ENCODE data around the gene GRPEL1.
A peak's percentile ranks its signal among the peaks of the same experiment; 100 is the strongest.
"Not testable (repeated sequence)": the region's sequence is repeated elsewhere in the genome, so short reads cannot be mapped to it uniquely, and the experiment has no call there.

Gene GRPEL1

DNA sequence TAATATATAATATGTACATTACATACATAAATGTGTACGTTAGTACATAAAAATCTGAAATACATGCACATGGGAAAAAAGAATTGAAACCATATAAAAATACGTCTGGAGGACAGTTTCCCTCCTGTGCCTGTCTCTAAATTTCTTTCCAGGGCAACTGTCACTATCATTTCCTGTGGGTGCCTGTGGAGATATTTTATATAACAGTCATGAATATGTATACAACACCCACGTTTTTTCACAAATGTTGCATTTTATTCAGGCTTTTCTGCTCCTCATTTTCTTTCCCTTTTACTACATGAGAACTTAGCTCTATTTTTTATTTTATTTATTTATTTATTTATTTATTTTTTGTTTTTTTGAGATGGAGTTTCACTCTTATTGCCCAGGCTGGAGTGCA is 24.2 kb upstream of the GRPEL1 start:
- TF ChIP-seq, protein P1, sequence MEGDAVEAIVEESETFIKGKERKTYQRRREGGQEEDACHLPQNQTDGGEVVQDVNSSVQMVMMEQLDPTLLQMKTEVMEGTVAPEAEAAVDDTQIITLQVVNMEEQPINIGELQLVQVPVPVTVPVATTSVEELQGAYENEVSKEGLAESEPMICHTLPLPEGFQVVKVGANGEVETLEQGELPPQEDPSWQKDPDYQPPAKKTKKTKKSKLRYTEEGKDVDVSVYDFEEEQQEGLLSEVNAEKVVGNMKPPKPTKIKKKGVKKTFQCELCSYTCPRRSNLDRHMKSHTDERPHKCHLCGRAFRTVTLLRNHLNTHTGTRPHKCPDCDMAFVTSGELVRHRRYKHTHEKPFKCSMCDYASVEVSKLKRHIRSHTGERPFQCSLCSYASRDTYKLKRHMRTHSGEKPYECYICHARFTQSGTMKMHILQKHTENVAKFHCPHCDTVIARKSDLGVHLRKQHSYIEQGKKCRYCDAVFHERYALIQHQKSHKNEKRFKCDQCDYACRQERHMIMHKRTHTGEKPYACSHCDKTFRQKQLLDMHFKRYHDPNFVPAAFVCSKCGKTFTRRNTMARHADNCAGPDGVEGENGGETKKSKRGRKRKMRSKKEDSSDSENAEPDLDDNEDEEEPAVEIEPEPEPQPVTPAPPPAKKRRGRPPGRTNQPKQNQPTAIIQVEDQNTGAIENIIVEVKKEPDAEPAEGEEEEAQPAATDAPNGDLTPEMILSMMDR (IDR thresholded peaks at IDR 0.05; ENCODE audit: control insufficient read depth, extremely low read depth, insufficient read depth): no peak
- no peak for DNase-seq (ENCODE audit: low read depth)
- no peak overlapping the region for H3K4me3 ChIP-seq (ENCODE audit: low read depth, low read length)

DNA sequence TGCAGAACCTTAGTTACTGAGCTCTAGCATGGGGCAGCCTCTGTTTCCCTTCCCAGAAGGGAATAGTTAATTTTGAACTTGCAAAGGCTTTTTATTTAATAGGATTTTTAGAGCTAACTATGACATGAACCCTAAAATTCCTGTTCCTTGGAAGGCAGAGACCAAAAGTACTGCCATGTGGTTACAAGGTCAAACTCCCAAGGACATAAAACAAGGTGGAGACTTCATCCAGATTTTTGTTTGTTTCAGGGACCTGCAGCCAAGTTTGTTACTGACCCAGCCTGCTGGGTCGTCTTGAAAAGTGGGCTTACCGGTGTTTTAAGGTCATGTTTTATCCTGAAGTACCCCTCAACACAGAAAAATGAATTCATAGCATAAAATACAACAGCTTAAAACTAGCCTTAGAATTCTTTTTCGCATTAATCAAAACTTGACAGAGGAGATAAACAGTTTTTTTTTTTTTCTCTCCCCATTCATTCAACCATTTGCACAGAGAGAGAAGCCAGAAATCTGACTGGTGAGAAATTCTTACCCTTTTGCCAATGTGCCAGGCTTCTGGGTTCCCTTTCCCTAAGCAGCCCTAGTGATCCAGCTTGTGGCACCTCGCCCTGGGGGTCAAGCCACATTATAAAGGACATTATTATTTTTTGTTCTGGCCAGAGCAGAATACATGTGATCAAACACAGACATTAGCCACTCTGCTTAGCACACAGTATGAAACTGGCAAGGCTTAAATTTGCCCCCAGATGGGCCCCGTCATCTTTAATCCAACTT is 21.5 kb upstream of the GRPEL1 start:
- TF ChIP-seq, protein P1 (IDR thresholded peaks at IDR 0.05; ENCODE audit: control insufficient read depth, extremely low read depth, insufficient read depth): no peak
- no peak for DNase-seq (ENCODE audit: low read depth)
- H3K4me3 ChIP-seq (ENCODE audit: low read depth, low read length): no peak overlapping the region

DNA sequence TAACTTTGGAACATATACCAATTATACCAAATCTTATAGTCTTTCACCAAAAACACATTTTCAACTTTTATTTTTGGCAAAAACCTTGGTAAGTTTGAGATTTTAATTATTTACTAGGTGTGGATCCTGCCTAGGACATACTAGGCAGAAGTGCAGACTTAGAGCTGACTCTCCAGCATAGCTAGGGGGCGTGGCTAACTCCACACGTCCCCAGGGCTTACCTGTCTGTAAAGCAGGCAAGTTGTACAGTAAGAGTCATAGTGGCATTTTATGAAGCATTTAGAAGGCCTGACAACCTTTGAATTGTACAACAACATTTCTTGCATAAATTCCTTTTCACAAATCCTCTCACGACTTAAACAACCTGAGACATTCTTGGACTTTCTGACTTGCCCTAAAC is 19.2 kb upstream of the GRPEL1 start:
- H3K4me3 ChIP-seq (ENCODE audit: low read depth, low read length): no peak overlapping the region
- DNase-seq (ENCODE audit: low read depth): no peak
- TF ChIP-seq, protein P1 (IDR thresholded peaks at IDR 0.05; ENCODE audit: control insufficient read depth, extremely low read depth, insufficient read depth): no peak

DNA sequence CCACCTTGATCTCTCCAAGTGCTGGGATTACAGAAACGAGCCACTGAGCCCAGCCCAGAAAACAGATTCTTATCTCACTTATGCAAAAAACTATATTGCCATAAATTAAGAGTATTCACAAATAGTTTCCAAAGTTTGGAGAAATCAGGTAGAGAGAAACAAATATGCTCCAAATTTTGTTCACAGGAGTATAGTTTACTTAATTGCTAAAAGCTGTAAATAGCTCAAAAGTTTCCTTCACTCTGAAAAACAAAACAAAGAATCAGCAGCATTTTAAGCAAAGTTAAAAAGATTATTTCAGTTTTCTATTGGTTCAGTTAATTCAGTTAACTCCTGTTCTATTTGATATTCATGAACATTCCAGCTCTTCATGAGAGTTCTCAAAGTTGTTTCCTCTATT is 18.5 kb upstream of the GRPEL1 start:
- no peak for DNase-seq (ENCODE audit: low read depth)
- TF ChIP-seq, protein P1 (IDR thresholded peaks at IDR 0.05; ENCODE audit: control insufficient read depth, extremely low read depth, insufficient read depth): no peak
- H3K4me3 ChIP-seq (ENCODE audit: low read depth, low read length): no peak overlapping the region

DNA sequence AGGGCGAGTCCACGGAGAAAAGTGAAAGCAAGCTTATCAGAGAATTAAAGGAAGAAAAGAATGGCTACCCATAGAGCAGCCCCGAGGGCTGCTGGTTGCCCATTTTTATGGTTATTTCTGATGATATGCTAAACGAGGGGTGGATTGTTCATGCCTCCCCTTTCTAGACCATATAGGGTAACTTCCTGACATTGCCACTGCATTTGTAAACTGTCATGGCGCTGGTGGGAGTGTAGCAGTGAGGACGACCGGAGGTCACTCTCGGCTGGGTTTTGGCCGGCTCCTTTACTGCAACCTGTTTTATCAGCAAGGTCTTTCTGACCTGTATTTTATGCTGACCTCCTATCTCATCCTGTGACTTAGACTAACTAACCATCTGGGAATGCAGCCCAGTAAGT is 16.7 kb upstream of the GRPEL1 start:
- not testable (repeated sequence) for DNase-seq (ENCODE audit: low read depth)
- H3K4me3 ChIP-seq (ENCODE audit: low read depth, low read length): peak overlapping the region; percentile 6; the same call in 1 of the 2 replicates

DNA sequence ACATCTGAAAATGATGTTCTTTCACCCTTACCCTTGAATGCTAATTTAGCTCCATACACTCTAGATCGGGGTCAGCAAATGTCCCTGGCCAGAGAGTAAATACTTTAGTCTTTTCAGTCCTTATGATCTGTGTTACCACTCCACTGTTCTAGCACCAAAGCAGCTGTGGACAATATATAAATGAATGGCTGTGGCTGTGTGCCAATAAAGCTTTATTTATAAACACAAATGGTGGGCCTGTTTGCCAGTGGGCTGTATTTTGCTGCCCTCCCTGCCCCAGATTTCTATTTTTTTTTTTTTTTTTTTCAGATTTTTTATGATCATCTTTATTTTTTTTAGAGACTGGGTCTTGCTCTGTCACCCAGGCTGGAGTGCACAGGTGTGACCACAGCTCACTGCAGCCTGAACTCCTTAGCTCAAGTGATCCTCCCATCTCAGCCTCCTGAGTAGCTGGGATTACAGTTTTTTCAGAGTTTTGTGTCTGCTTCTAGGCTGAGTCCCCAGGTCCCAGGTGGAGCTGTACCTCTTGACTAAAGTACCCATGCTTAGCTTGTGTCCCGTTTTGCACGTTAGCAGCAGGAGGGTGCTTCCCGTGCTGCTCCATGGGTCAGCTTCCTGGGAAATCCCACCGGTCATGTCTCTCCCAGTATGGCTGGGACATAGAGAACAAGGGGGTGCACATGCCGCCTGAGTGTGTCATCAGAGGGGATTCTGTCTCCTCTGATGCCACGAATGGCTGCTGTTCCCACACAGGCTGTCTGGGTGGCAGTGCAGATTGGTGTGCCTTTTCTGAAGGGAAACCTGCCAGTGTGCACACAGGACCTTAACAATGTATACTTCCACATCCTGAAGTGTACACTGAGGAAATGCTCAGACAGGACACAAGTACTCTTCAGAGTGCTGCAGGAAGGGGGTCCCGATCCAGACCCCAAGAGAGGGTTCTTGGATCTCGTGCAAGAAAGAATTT is 16.0 kb upstream of the GRPEL1 start:
- H3K4me3 ChIP-seq (ENCODE audit: low read depth, low read length): peak overlapping the region; percentile 6; the same call in 1 of the 2 replicates
- TF ChIP-seq, protein P1 (IDR thresholded peaks at IDR 0.05; ENCODE audit: control insufficient read depth, extremely low read depth, insufficient read depth): no peak
- DNase-seq (ENCODE audit: low read depth): no peak

DNA sequence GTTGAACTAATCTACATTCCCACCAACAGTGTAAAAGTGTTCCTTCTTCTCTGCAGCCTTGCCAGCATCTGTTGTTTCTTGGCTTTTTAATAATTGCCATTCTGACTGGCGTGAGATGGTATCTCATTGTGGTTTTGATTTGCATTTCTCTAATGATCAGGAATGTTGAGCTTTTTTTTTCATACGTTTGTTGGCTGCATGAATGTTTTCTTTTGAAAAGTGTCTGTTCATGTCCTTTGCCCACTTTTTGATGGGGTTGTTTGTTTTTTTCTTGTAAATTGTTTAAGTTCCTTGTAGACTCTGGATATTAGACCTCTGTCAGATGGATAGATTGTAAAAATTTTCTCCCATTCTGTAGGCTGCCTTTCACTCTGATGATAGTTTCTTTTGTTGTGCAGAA is 12.0 kb upstream of the GRPEL1 start:
- DNase-seq (ENCODE audit: low read depth); H3K4me3 ChIP-seq (ENCODE audit: low read depth, low read length): not testable (repeated sequence)

DNA sequence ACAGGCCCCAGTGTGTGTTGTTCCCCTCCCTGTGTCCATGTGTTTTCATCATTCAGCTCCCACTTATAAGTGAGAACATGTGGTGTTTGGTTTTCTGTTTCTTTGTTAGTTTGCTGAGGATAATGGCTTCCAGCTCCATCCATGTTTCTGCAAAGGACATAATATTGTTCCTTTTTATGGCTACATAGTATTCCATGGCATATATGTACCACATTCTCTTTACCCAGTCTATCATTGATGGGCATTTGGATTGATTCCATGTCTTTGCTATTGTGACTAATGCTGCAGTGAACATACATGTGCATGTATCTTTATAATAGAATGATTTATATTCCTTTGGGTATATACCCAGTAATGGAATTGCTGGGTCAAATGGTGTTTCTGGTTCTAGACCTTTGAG is 11.6 kb upstream of the GRPEL1 start:
- not testable (repeated sequence) for DNase-seq (ENCODE audit: low read depth); H3K4me3 ChIP-seq (ENCODE audit: low read depth, low read length)
